22Rv1 (cell line): ENCODE data around the gene NELL1.

Experiments used
- ZFX ChIP-seq: fragments of 450-650 bp; IDR thresholded peaks from 2 replicates; pipeline ENCODE4 v1.6.1; 2017; ENCODE audit warnings: antibody characterized with exemption, borderline replicate concordance
- TF ChIP-seq, protein P1 (sequence below): fragments of 450-650 bp; IDR thresholded peaks from 2 replicates; pipeline ENCODE4 v1.5.1; 2017; ENCODE audit warnings: mild to moderate bottlenecking

DNA sequence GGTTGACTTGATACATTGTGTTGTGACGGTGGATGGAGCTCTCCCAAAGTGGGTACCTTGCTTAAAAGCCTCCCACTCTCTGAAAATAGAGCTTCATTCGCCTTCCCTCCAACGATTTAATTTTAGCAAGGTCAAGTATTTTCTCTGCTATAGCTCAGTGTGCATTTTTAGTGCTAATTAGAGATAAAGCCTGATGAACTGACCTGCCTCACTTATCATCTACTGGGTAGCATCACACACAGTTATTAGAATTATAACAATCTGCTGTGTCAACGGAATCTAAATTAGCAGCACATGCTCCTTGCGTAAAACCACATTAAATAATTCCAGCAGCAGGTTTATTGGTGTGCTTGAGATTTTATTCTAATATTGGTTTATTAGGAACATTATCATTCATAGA is 701.7 kb downstream of the NELL1 start:
- TF ChIP-seq, protein P1, sequence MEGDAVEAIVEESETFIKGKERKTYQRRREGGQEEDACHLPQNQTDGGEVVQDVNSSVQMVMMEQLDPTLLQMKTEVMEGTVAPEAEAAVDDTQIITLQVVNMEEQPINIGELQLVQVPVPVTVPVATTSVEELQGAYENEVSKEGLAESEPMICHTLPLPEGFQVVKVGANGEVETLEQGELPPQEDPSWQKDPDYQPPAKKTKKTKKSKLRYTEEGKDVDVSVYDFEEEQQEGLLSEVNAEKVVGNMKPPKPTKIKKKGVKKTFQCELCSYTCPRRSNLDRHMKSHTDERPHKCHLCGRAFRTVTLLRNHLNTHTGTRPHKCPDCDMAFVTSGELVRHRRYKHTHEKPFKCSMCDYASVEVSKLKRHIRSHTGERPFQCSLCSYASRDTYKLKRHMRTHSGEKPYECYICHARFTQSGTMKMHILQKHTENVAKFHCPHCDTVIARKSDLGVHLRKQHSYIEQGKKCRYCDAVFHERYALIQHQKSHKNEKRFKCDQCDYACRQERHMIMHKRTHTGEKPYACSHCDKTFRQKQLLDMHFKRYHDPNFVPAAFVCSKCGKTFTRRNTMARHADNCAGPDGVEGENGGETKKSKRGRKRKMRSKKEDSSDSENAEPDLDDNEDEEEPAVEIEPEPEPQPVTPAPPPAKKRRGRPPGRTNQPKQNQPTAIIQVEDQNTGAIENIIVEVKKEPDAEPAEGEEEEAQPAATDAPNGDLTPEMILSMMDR, result no peak
- TF ChIP-seq ZFX, result no peak
